Measurements from ENCODE around the gene PTX4.
A peak's percentile ranks its signal among the peaks of the same experiment; 100 is the strongest.

The PTX4 gene

DNA sequence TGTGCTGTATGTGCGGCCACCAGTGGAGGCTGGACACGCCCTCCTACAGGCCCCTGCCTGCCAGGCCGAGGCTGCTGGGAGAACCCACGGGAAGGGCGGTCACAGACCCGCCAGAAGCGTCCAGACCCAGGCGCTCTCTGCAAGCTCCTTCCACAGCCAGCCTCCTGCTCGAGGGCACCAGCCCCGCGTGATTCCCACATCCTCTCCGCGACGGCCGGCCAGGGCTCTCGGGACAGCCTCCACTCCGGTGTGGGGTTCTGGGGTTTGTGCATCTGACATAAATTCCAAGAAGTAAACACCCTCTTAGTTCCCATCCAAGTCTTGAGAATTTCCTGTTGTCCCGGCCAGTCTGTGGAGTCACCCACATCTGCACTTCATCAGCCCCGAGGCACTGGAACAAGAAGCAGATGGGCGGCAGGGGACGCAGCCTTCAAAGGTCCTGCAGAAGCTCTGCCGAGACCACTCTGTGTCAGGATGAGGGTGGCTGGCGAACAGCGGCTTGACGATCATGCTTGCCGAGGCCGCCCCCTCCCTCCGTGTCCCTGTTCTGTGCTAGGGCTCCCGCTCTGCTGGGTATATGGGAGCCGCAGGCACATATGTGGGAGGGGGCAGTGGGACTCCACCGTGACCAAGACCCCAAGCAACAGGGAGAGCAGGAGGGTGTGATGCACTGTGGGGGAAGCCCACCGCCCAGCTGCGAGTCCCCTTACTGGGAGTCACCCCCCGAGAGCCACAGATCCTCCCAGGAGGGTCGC, 42.3 kb upstream of the PTX4 start:
- Histone ChIP-seq H3K27ac (ENCODE audit: low read depth, low read length) (peak overlapping the region; percentile 95), H3K36me3 (ENCODE audit: control insufficient read depth, insufficient read depth, low read length) (no peaks in the 10 kb centered on the region), H3K9ac (ENCODE audit: low read length) (no peak overlapping the region), H3K4me1 (ENCODE audit: control insufficient read depth, insufficient read depth, low read length) (peaks cover 31% of the 10 kb centered on the region), H3K4me3 (ENCODE audit: low read length) (peak overlapping the region; percentile 29), H3K27me3 (ENCODE audit: control insufficient read depth, insufficient read depth, low read length) (no peaks in the 10 kb centered on the region)

DNA sequence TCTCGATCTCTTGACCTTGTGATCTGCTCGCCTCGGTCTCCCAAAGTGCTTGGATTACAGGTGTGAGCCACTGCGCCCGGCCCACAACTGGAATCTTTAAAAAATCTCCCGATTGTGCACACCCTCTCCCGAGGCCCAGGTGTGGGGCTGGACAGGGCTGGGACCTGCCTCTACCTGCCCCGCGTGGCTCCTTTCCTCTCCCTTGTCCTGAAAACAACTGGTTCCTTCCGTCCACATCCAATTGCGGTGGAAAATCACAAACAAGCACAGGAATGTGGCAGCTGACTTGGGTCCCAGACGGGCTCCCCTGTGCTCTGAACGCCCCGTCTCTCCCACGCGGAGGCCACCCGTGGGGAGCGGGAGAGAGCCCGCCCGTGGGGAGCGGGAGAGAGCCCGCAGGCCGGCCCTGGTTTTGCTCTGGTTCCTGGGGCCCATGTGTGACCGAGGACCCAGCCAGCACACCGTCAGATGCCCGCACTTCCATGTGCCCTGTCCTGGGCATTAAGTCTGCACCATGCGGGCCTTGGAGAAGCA, 41.7 kb upstream of the PTX4 start:
- Histone ChIP-seq H3K27me3 (ENCODE audit: control insufficient read depth, insufficient read depth, low read length) (no peaks in the 10 kb centered on the region), H3K27ac (ENCODE audit: low read depth, low read length) (peak overlapping the region; percentile 95), H3K4me1 (ENCODE audit: control insufficient read depth, insufficient read depth, low read length) (peaks cover 31% of the 10 kb centered on the region), H3K9ac (ENCODE audit: low read length) (no peak overlapping the region), H3K36me3 (ENCODE audit: control insufficient read depth, insufficient read depth, low read length) (no peaks in the 10 kb centered on the region), H3K4me3 (ENCODE audit: low read length) (peak overlapping the region; percentile 29)

DNA sequence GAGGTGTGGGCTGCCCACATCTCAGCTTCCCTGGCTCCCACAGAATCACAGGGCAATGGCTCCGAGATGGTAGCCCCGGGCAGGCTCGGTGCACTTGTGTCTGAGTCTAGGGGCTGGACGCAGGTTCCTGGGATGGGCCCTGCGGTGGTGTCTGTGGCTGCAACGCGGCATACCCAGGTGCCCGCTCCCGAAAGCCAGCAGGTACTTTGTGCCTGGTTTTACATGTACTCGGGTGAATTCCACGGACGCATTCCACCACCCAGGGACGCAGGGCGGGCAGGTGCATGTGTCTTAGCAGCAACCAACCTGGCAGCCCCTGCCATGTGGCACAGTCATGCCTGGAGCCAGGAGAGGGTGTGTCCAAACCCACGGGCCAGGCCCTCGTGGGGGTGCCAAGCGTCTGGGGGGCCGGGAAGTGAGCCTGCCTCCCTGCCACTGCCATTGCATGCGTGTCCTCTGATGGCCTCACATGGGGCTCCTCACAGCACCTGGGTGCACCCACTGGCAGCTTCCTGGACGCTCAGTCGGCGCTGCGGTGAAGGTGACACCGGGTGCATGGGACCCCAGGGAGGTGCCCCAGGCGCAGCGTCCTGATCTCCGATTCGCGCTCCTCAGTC, 40.3 kb upstream of the PTX4 start:
- no peak overlapping the region for H3K27ac ChIP-seq (ENCODE audit: low read depth, low read length)
- H3K4me1 ChIP-seq (ENCODE audit: control insufficient read depth, insufficient read depth, low read length) = peaks cover 31% of the 10 kb centered on the region
- no peaks in the 10 kb centered on the region for H3K36me3 ChIP-seq (ENCODE audit: control insufficient read depth, insufficient read depth, low read length)
- no peaks in the 10 kb centered on the region for H3K27me3 ChIP-seq (ENCODE audit: control insufficient read depth, insufficient read depth, low read length)
- no peak overlapping the region for H3K9ac ChIP-seq (ENCODE audit: low read length)
- H3K4me3 ChIP-seq (ENCODE audit: low read length) = no peak overlapping the region

DNA sequence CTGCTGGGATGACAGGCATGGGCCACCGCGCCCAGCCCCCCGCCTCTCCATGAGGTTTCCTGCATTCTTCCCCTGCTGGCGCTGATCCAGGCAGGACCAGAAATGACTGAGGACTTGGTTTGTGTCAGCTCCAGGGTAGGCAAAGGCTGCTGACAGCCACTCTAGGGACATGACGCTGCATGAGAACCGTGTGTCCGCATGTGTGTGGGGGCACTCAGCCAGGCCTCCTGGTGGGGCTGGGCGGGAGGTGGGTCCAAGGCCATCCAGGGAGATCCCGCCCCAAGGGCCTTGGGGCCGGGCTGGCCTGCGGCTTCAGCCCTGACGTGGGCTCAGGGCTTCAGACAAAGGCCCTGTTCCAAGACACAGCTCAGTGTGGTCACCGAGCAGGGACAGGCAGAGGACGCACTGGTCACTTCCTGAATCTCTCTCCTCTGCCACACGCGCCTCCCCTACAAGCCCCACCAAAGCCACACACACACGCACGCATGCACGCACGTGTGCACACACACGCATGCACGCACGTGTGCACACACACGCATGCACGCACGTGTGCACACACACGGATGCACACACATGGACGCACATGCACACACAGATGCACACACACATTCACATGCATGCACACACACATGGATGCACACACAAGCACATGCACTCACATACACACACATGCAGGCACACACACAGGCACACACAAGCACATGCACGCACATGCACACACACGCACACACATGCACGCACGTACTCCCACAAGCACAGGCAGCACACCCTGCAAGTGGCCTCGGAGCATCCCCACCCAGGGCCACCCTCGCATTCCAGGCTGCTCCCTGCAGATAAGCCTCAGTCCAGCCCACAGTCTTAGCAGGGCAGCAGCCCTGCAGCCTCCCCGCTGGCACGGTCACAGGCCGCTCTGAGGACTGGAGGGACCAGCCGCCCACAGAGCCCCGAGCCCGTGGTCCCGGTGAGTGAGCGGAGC, 39.4 kb upstream of the PTX4 start:
- peaks cover 27% of the 10 kb centered on the region for H3K4me1 ChIP-seq (ENCODE audit: control insufficient read depth, insufficient read depth, low read length)
- no peak overlapping the region for H3K9ac ChIP-seq (ENCODE audit: low read length)
- no peaks in the 10 kb centered on the region for H3K27me3 ChIP-seq (ENCODE audit: control insufficient read depth, insufficient read depth, low read length)
- H3K36me3 ChIP-seq (ENCODE audit: control insufficient read depth, insufficient read depth, low read length) = no peaks in the 10 kb centered on the region
- H3K27ac ChIP-seq (ENCODE audit: low read depth, low read length) = no peak overlapping the region
- no peak overlapping the region for H3K4me3 ChIP-seq (ENCODE audit: low read length)

DNA sequence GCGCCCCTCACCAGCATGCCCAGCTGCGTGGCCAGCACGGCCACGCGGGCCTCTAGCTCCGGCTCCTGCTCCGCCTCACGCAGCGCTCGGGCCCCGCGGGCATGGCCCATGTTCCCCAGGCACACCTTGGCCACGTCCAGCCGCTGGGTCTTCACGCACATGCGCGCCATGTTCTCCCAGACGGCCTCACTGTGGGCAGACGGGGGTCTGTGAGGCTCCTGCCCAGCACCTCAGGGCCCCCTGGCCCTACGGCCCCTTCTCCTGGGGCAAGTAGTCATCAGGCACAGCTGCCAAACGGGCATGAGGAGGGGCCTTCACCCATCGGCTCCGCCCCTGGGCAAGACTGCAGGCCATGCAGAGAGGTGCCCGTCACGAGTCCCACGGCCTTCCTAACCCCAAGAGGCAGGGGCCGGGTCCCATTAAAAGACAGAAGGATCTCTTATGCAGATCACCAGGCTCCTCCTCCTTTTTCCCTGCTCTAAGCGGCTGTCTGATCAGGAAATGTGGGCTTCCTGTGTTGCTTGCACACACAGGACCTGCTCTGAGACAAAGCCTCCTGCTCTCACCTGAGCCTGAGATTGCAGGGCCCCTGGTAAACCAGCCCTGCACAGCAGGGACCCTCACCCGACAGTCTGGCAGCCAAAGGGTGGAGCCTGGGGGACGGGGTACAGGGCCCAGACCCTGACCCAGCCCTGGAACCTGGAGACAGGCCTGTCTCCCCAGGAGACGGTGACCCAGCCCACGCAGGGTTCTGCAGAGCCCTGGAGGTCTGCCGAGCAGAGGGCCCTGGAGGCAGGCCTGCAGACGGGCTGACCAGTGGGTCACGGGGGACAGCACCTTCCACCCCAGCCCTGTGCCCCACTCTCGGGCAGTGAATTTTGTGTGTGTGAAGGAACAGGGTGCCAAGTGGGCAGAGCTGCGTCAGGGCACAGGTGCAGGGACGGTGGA, 38.1 kb upstream of the PTX4 start:
- Histone ChIP-seq H3K4me3 (ENCODE audit: low read length) (no peak overlapping the region), H3K4me1 (ENCODE audit: control insufficient read depth, insufficient read depth, low read length) (peaks cover 15% of the 10 kb centered on the region), H3K9ac (ENCODE audit: low read length) (no peak overlapping the region), H3K27me3 (ENCODE audit: control insufficient read depth, insufficient read depth, low read length) (no peaks in the 10 kb centered on the region), H3K36me3 (ENCODE audit: control insufficient read depth, insufficient read depth, low read length) (no peaks in the 10 kb centered on the region), H3K27ac (ENCODE audit: low read depth, low read length) (no peak overlapping the region)

DNA sequence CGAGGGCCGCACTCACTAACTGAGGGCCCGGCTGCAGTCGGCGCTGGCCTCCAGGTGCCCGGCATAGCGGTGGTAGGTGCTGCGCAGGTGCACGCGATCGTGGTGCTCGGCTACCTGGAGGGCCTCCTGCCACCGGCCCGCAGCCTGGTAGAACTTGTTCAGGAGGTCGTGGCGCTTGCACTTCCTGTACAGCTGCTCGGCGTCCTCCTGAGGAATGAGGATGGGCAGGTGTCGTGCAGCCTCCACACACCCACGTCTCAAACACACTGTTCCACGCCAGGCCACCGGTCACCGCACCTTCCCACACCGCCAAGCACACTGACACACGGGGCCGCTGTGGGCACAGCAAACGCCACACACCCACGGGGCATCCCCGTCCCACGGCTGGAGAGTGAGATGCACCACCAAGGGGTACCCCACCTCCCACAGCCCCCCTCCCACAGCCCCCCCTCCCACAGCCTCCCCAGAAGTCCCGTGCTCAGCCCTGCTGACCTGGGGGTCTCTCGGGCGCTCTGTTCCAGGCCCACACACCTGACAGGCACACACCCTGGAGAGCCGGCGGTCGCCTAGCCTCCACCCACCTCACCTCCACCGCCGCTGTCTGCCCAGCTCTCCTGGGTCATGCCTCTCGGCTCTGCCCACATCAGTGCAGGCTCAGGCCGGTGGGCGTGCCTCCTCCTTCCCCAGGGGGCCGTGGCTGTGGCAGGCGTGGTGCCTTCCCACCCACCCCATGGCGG, 37.3 kb upstream of the PTX4 start:
- H3K27me3 ChIP-seq (ENCODE audit: control insufficient read depth, insufficient read depth, low read length) = no peaks in the 10 kb centered on the region
- H3K27ac ChIP-seq (ENCODE audit: low read depth, low read length) = no peak overlapping the region
- H3K36me3 ChIP-seq (ENCODE audit: control insufficient read depth, insufficient read depth, low read length) = no peaks in the 10 kb centered on the region
- H3K4me3 ChIP-seq (ENCODE audit: low read length) = no peak overlapping the region
- H3K4me1 ChIP-seq (ENCODE audit: control insufficient read depth, insufficient read depth, low read length) = peaks cover 7% of the 10 kb centered on the region
- no peak overlapping the region for H3K9ac ChIP-seq (ENCODE audit: low read length)

DNA sequence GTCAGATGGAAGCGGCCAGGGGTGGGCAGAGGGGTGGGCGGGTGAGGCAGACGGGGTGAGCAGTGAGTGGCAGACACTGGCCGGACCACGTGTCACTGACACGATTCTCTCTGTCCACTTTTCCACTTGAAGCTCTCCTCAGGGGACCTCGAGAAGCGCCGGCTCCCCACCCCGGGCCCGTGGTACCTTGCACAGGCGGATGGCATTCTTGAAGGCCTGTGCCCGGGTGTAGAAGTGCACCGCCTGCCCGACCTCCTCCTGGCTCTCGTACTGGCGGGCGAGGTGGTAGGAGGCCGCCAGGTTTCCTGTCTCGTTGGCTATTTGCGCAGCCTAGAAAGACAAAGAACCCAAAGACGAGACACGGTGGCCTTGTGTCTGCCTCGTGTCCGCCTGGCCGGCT, 35.6 kb upstream of the PTX4 start:
- Histone ChIP-seq H3K27me3 (ENCODE audit: control insufficient read depth, insufficient read depth, low read length) (no peaks in the 10 kb centered on the region), H3K36me3 (ENCODE audit: control insufficient read depth, insufficient read depth, low read length) (no peaks in the 10 kb centered on the region), H3K4me3 (ENCODE audit: low read length) (no peak overlapping the region), H3K4me1 (ENCODE audit: control insufficient read depth, insufficient read depth, low read length) (no peaks in the 10 kb centered on the region), H3K27ac (ENCODE audit: low read depth, low read length) (no peak overlapping the region), H3K9ac (ENCODE audit: low read length) (no peak overlapping the region)

DNA sequence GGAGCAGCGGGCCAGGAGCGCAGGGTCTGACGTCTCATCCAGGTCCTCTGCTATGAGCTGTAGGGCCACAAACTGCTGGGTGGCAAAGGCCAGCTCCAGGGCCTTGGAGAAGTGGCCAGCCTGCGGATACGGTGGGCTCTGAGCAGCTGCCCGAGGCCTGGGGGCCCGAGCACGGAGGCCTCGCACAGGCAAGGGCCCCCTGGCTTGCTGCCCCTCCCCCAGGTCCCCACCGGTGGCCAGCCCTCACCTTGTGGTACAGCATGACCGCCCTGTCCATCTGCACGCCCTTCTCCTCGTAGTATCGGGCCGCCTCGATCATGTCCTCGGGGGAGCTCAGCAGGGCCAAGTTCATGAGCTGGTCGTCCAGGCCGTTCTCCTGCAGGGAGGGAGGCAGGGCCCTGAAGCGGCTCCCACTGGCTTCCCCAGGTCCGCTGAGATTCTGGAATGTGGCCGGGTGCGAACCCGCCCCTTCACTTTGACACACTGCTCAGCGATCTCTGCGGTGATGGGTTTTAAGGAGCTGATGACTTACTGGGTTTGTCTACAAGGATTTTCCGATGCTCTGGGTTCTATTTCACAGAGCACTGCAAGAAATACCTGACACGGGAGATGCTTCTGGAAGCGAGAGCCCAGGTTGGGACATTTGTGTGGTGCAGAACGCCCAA, 35.0 kb upstream of the PTX4 start:
- H3K27ac ChIP-seq (ENCODE audit: low read depth, low read length) = no peak overlapping the region
- H3K9ac ChIP-seq (ENCODE audit: low read length) = no peak overlapping the region
- no peaks in the 10 kb centered on the region for H3K4me1 ChIP-seq (ENCODE audit: control insufficient read depth, insufficient read depth, low read length)
- H3K4me3 ChIP-seq (ENCODE audit: low read length) = no peak overlapping the region
- H3K36me3 ChIP-seq (ENCODE audit: control insufficient read depth, insufficient read depth, low read length) = no peaks in the 10 kb centered on the region
- no peaks in the 10 kb centered on the region for H3K27me3 ChIP-seq (ENCODE audit: control insufficient read depth, insufficient read depth, low read length)

DNA sequence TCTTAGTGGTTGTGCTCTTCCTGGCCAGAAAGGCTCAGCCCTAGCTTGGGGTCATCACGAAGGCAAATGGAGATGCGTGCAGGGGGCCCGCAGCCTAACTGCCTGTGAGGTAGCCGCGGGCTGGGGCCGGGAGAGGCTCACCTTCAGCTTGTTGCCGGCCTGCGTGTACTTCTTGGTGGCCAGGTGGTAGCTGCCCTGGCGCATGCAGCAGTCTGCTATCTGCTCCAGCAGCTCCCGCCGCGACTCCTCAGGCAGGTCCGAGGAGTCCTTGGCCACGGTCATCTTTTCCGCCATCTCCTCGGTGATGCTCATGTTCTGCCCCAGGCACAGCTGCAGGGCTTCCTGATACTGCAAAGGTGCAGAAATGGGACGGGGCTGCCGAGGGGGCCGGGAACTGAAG, 31.7 kb upstream of the PTX4 start:
- H3K9ac ChIP-seq (ENCODE audit: low read length) = no peak overlapping the region
- H3K27me3 ChIP-seq (ENCODE audit: control insufficient read depth, insufficient read depth, low read length) = no peaks in the 10 kb centered on the region
- H3K4me1 ChIP-seq (ENCODE audit: control insufficient read depth, insufficient read depth, low read length) = no peaks in the 10 kb centered on the region
- no peak overlapping the region for H3K27ac ChIP-seq (ENCODE audit: low read depth, low read length)
- H3K36me3 ChIP-seq (ENCODE audit: control insufficient read depth, insufficient read depth, low read length) = no peaks in the 10 kb centered on the region
- H3K4me3 ChIP-seq (ENCODE audit: low read length) = no peak overlapping the region

DNA sequence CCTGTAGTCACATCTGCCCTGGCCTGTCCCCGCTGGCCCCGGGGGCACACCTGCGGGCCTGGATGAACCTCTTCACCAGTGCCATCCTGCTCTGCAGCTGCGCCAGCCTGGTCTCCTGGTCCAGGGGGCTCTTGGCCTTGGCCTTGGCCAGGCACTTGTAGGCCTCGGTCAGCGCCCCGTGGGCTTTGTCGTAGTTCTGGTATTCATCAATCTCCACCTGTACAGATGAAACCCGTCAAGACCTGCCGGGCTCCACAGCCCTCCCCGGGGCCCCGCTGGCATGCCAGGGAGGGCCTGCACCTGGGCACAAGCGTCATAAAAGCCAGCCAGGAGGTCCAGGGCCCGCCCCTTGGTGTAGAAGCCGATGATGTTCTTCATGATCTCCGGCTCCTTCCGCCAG, 31.1 kb upstream of the PTX4 start:
- Histone ChIP-seq H3K9ac (ENCODE audit: low read length) (no peak overlapping the region), H3K36me3 (ENCODE audit: control insufficient read depth, insufficient read depth, low read length) (no peaks in the 10 kb centered on the region)

More for the DNA sequence above, 31.1 kb upstream of the PTX4 start:
- H3K4me3 ChIP-seq (ENCODE audit: low read length) = no peak overlapping the region
- H3K4me1 ChIP-seq (ENCODE audit: control insufficient read depth, insufficient read depth, low read length) = no peaks in the 10 kb centered on the region
- no peak overlapping the region for H3K27ac ChIP-seq (ENCODE audit: low read depth, low read length)
- no peaks in the 10 kb centered on the region for H3K27me3 ChIP-seq (ENCODE audit: control insufficient read depth, insufficient read depth, low read length)
